COR-L47 (cell line): ENCODE measurements around the gene IL32.

Source experiments
- DNase-seq: peaks from one replicate; lab custom pipeline; 2025; lab: John Stamatoyannopoulos, UW

The IL32 gene

GRCh38 chr16:3118846-3119245 is 53.4 kb downstream of the IL32 start:
- DNase-seq: no peak
